ENCODE measurements around the gene NR5A1. TPM values are rescaled to one million over a fixed set of nuclear protein-coding genes. Genes with fewer than 3 reads are reported as not detected.

Gene NR5A1
- under 1 TPM in 1 of 4 donors, not detected in 3; 0.17 TPM for total RNA-seq

DNA sequence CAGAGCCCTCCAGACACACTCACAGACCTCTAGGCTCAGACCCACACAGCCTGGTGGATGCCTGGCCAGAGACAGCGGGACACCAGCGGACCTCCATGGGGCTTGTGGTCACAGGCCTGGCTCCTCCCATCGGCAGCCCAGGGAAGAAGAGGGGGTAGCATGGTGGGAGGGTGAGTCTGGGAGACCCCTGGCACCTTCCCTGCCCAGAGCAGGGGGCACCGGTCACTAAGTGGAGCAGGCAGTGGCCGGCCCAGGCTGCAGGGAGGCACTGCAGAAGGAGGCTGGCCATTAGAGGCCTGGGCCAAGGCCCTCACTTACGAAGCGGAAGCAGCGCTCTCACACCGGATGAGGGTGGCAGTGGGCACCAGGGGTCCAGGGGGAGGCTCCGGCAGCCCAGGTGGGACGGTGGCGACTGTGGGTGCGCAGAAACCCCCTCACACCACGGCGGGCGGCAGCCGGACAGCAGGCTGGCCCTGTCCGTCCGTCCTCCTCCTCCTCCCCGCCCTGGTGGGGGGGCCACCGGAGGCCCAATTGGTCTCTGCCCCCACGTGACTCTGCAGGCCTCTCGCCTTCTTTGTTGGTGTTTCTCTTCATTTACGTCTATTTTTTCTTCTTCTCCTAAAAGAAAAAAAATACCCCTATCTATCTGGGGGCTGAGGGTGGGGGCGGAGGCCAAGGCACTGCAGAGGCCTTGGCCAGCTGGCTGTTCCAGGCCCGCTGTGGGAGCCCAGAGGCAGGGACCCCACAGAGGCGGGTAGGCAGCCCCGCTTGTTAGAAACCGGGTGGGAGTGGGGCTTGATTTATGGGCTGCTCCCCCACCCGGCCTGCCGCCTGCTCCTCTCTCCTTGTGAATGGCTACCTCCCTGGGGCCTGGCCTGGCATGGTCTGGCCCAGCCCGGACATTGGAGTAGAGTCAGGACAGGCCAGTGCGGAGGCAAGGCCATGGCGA is at the start of gene NR5A1:
NR5A1 (minus strand) TSS at position 469 of the 949 bp plus-strand sequence. CDS start 4,004 bp downstream, outside the sequence.
- 95% methylated on average over 27 of the region's 34 CpGs for WGBS
- Histone ChIP-seq H3K4me3 (no peak within 1 kb of the TSS), H3K27ac (replicated peaks in 1 of 4) (no peak within 1 kb of the TSS), H3K4me1 (peaks cover 17 to 26% (median 24%) of the 10 kb centered on the region in 4 donors), H3K27me3 (peaks cover 8 to 73% (median 31%) of the 10 kb centered on the region in 4 donors), H3K36me3 (no peaks in the 10 kb centered on the region), H3K9me3 (no peaks in the 10 kb centered on the region)
- DNase-seq (ENCODE audit: extremely low spot score), result no peak
- intact Hi-C loops (cut with DNase I), result no loop called here
- TF ChIP-seq, protein P1, sequence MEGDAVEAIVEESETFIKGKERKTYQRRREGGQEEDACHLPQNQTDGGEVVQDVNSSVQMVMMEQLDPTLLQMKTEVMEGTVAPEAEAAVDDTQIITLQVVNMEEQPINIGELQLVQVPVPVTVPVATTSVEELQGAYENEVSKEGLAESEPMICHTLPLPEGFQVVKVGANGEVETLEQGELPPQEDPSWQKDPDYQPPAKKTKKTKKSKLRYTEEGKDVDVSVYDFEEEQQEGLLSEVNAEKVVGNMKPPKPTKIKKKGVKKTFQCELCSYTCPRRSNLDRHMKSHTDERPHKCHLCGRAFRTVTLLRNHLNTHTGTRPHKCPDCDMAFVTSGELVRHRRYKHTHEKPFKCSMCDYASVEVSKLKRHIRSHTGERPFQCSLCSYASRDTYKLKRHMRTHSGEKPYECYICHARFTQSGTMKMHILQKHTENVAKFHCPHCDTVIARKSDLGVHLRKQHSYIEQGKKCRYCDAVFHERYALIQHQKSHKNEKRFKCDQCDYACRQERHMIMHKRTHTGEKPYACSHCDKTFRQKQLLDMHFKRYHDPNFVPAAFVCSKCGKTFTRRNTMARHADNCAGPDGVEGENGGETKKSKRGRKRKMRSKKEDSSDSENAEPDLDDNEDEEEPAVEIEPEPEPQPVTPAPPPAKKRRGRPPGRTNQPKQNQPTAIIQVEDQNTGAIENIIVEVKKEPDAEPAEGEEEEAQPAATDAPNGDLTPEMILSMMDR (IDR thresholded peaks at IDR 0.05), result no peak
- TF ChIP-seq EP300 (IDR thresholded peaks at IDR 0.05) (no peak), POLR2A (IDR thresholded peaks at IDR 0.05; ENCODE audit: low read depth) (no peak), POLR2AphosphoS5 (IDR thresholded peaks at IDR 0.05) (no peak)

DNA sequence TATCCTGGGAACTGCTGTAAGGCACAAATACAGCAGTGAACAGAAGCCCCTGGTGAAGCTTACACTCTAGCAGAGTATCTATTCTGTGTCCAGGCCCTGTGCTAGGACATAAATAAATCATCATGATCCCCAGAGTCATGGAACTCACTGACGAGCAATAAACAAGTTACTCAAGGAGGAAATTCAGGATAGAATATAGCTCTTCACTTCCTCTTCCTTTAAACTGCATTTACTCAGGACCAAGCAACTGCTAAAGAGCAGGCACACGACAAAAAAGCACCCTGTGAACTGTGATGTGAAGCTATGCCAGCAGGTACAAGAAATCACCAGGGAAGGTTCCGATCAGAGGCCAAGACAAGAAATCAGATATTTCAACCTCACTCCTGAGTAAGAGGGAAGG is 47.8 kb upstream of the NR5A1 start:
- TF ChIP-seq POLR2A (IDR thresholded peaks at IDR 0.05; ENCODE audit: low read depth), result no peak
- TF ChIP-seq POLR2AphosphoS5 (IDR thresholded peaks at IDR 0.05), result no peak
- TF ChIP-seq EP300 (IDR thresholded peaks at IDR 0.05), result no peak
- TF ChIP-seq, protein P1 (IDR thresholded peaks at IDR 0.05), result no peak
- 65% methylated on average over 3 of the region's 3 CpGs for WGBS
- no peaks in the 10 kb centered on the region for H3K36me3 ChIP-seq
- intact Hi-C loops (cut with DNase I), result no loop called here
- DNase-seq (ENCODE audit: extremely low spot score), result no peak
- no peak overlapping the region for H3K27ac ChIP-seq (replicated peaks in 1 of 4)
- no peak overlapping the region for H3K4me3 ChIP-seq
- peaks cover 0 to 15% (median 6%) of the 10 kb centered on the region in 4 donors for H3K4me1 ChIP-seq
- H3K27me3 ChIP-seq, result no peaks in the 10 kb centered on the region
- no peaks in the 10 kb centered on the region for H3K9me3 ChIP-seq

DNA sequence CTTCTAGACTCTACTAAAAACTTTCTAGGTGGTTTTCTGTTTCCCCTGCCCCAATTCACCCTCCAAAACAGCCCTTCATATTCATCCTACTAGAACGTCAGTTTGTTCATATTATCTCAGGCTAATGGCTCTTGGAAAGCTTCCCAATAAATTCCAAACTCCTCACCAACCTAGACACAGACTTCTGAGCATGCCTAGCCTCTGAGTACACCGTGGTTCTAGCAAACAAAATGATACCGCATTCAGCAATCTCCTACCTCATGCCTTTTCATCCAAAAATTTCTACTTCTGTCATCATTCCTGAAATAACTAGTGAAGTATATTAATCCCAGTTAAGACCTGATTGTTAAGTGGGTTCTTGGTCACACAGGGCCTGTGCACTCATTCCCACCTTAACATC is 46.5 kb upstream of the NR5A1 start:
- WGBS, result 48% methylated on average over 3 of the region's 3 CpGs
- Histone ChIP-seq H3K27ac (replicated peaks in 1 of 4) (no peak overlapping the region), H3K36me3 (no peaks in the 10 kb centered on the region), H3K4me3 (no peak overlapping the region), H3K9me3 (no peaks in the 10 kb centered on the region), H3K27me3 (no peaks in the 10 kb centered on the region), H3K4me1 (peaks cover 0 to 15% (median 6%) of the 10 kb centered on the region in 4 donors)
- no peak for DNase-seq (ENCODE audit: extremely low spot score)
- TF ChIP-seq EP300 (IDR thresholded peaks at IDR 0.05) (no peak), POLR2AphosphoS5 (IDR thresholded peaks at IDR 0.05) (no peak), POLR2A (IDR thresholded peaks at IDR 0.05; ENCODE audit: low read depth) (no peak)
- TF ChIP-seq, protein P1 (IDR thresholded peaks at IDR 0.05), result no peak
- intact Hi-C loops (cut with DNase I), result no loop called here

DNA sequence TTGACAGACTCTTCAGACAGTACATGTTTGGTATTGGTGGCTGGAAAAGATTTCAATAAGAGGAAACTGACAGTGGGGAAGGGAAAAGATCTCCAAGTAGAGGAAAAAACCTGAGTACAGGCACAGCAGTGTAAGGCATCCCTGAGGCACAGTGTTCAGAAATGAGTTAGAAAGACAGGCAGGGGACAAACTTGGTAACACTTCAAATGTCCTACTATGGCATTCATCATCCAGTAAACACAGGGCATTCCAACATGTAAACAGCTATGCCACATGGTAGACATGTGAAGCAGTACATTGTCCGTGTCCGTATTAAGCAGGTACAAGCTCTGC is 45.0 kb upstream of the NR5A1 start:
- no peak for DNase-seq (ENCODE audit: extremely low spot score)
- 93% methylated on average over 2 of the region's 2 CpGs for WGBS
- Histone ChIP-seq H3K4me3 (no peak overlapping the region), H3K4me1 (peaks cover 0 to 15% (median 6%) of the 10 kb centered on the region in 4 donors), H3K9me3 (no peaks in the 10 kb centered on the region), H3K27me3 (no peaks in the 10 kb centered on the region), H3K36me3 (no peaks in the 10 kb centered on the region), H3K27ac (replicated peaks in 1 of 4) (no peak overlapping the region)
- TF ChIP-seq POLR2A (IDR thresholded peaks at IDR 0.05; ENCODE audit: low read depth) (no peak), EP300 (IDR thresholded peaks at IDR 0.05) (no peak), POLR2AphosphoS5 (IDR thresholded peaks at IDR 0.05) (no peak)
- TF ChIP-seq, protein P1 (IDR thresholded peaks at IDR 0.05), result no peak
- intact Hi-C loops (cut with DNase I), result no loop called here

All from esophagus muscularis mucosa (tissue), 4 donors.